Right lobe of liver (tissue), 6 donors: Measurements from ENCODE around the gene PTGER1. TPM values are rescaled to one million over a fixed set of nuclear protein-coding genes. Genes with fewer than 3 reads are reported as not detected.
A peak's percentile ranks its signal among the peaks of the same experiment; 100 is the strongest.

Experiments
- ATAC-seq, 4 donors: fragments of 200-7000 bp; cut with Tn5 transposase; one replicate each; pipeline ENCODE4 v1.9.1; 2020; ENCODE audit warnings: mild to moderate bottlenecking in 4 of 4, moderate library complexity in 4 of 4
- DNase-seq, 3 donors: peaks; one replicate each; pipeline ENCODE4 v3.0.0-alpha.2; 2020
- H3K27ac ChIP-seq, 3 donors: fragments of 200-600 bp; one replicate each; pipeline ENCODE4 v1.8.0; 2022
- H3K27me3 ChIP-seq, 2 donors: fragments of 200-600 bp; one replicate each; pipeline ENCODE4 v1.8.0; 2022
- H3K36me3 ChIP-seq, 4 donors: fragments of 200-600 bp; sonication (generic) in 1 of 4; one replicate each; pipeline versions ENCODE4 v1.5.1 to v1.8.0; 2017 to 2022; ENCODE audit warnings: control low read depth in 1 of 4
- H3K4me1 ChIP-seq, 4 donors: fragments of 200-600 bp; sonication (generic) in 1 of 4; one replicate each; pipeline versions ENCODE4 v1.5.1 to v1.8.0; 2017 to 2022; ENCODE audit warnings: control low read depth in 1 of 4
- H3K4me3 ChIP-seq, 3 donors: fragments of 200-600 bp; one replicate each; pipeline ENCODE4 v1.8.0; 2022
- H3K9me3 ChIP-seq, 4 donors: fragments of 200-600 bp; sonication (generic) in 1 of 4; one replicate each; pipeline versions ENCODE4 v1.5.1 to v1.8.0; 2017 to 2022; ENCODE audit warnings: control low read depth in 1 of 4
- CTCF ChIP-seq, 4 donors: fragments of 200-600 bp in 3 of 4; fragments of 450-650 bp in 1 of 4; IDR thresholded peaks; one replicate each; pipeline versions ENCODE4 v1.5.1 to v1.8.0; 2016 to 2022; ENCODE audit warnings: antibody characterized with exemption in 4 of 4, mild to moderate bottlenecking in 2 of 4
- POLR2A ChIP-seq: fragments of 450-650 bp; IDR thresholded peaks from one replicate; pipeline ENCODE4 v1.6.1; 2017; ENCODE audit warnings: antibody characterized with exemption, mild to moderate bottlenecking
- WGBS: methylation state at CpG from one replicate; pipeline ENCODE4 v1.1.6; 2018; ENCODE audit warnings: low coverage, low lambda C conversion rate; ENCODE audit not compliant: insufficient coverage; ENCODE audit errors: missing lambda C conversion rate; 5-methylcytosine and 5-hydroxymethylcytosine counted together
- intact Hi-C, 2 donors: fragments of 100-400 bp; cut with DNase I; formaldehyde crosslinking; loops; one replicate each; pipeline versions ENCODE4 v1.11.2 to v1.14.1; 2022
- total RNA-seq, 6 experiments: library from RNA; depleted of rRNA in 2 of 6; stranded (reverse); fragments of >200 nt in 2 of 6; fragmentation: NEBNext Ultra II Directional in 3 of 6; extraction: Animal tissue kit (Norgen Biotek cat#: 25700) in 3 of 6; gene quantifications; one replicate each; pipeline versions ENCODE4 v1.1.0 to v1.2.4, GENCODE V29; 2016 to 2023
- donor health status: DM: no; HTN: yes; CAD: no.
- donor health status: DM: no; HTN: no; CAD: no.
- donor health status: DM: no; HTN: no; CAD: no.
- donor health status: DM: no; HTN: yes; CAD: no.
- donor health status: DM: no; HTN: yes; CAD: no.

PTGER1 gene
- total RNA-seq, 6 experiments from 2014 or later = 0.16 to 0.32 (median 0.29) TPM; not detected in 2

DNA sequence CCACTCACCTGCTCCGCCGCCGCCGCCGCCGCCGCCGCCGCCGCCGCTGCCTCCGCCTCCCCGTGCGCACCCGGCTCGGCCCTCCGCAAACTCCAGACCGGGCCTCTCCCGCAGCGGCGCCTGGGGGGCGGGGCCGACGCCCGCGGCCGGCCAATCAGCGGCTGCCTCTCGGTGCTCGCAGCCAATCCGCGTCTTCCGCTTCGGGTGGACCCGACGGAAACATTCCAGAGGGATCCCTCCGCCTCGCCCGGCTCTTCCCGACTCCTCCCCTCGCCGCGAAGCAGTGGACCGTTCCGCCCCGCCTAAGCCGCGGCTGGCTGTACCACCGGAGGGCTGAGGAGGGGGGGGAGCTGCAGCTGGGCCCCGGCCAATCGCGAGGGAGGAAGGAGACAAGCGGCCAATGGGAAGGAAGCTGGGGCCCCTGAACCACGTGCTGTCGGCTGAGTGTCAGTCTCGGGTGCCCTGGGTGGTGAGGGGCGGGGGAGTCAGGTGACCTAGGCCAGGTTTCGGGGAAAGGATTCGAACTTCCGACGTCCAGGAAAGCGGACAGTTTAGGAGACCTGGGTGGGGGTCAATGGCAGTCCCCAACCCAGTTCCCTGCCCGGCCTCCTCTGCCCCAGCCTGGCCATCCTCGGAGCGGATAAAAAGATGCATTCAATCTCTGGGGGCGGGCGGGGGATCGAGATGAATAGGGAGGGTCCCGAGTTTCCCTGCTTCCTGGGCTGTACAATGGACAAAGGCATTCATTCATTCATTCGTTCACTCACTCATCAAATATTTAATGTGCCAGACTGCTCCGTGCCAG is 21.1 kb upstream of the PTGER1 start, which contains the start of gene GIPC1:
GIPC1 (minus strand) TSS at position 99 of the 805 bp plus-strand sequence. CDS start 13,151 bp downstream, outside the sequence.
- peaks cover 0 to 39% (median 14%) of the 10 kb centered on the region in 4 donors for H3K4me1 ChIP-seq
- WGBS = 14% methylated on average over 16 of the region's 71 CpGs
- H3K27ac ChIP-seq = peak within 1 kb of the TSS; percentile 38 to 81 (median 74)
- H3K9me3 ChIP-seq = no peaks in the 10 kb centered on the region
- TF ChIP-seq CTCF (IDR thresholded peaks at IDR 0.05) (no peak), POLR2A (peak; percentile 69)
- H3K36me3 ChIP-seq = no peaks in the 10 kb centered on the region
- intact Hi-C loops = no loop called here
- ATAC-seq (peak; percentile 93 to 96 (median 94)), DNase-seq (peak; percentile 96 to 97 (median 97))
- H3K4me3 ChIP-seq = peak within 1 kb of the TSS; percentile 75 to 90 (median 82)
- no peaks in the 10 kb centered on the region for H3K27me3 ChIP-seq

GRCh38 chr19:14495672-14496028 is 20.5 kb upstream of the PTGER1 start:
- intact Hi-C loops = no loop called here
- DNase-seq (peak in 1 of 3 donors; percentile 41), ATAC-seq (peak in 1 of 4 donors; percentile 1)
- Histone ChIP-seq H3K4me1 (peaks cover 0 to 39% (median 14%) of the 10 kb centered on the region in 4 donors), H3K27me3 (no peaks in the 10 kb centered on the region), H3K9me3 (no peaks in the 10 kb centered on the region), H3K27ac (peak overlapping the region in 2 of 3 donors; percentile 38 to 74), H3K4me3 (peak overlapping the region; percentile 75 to 90 (median 82)), H3K36me3 (no peaks in the 10 kb centered on the region)
- WGBS = no CpG with 5 or more reads among the region's 28 CpGs
- TF ChIP-seq POLR2A (no peak), CTCF (IDR thresholded peaks at IDR 0.05) (no peak)

- 4% methylated on average over 5 of the region's 14 CpGs for WGBS
- Histone ChIP-seq H3K27me3 (no peaks in the 10 kb centered on the region), H3K4me1 (peaks cover 0 to 39% (median 14%) of the 10 kb centered on the region in 4 donors), H3K36me3 (no peaks in the 10 kb centered on the region), H3K9me3 (no peaks in the 10 kb centered on the region), H3K27ac (peak overlapping the region in 2 of 3 donors; percentile 38 to 74), H3K4me3 (peak overlapping the region; percentile 75 to 90 (median 82))
- no peak for DNase-seq
- TF ChIP-seq CTCF (IDR thresholded peaks at IDR 0.05) (no peak), POLR2A (no peak)
- ATAC-seq = no peak
- intact Hi-C loops = no loop called here
Observed at GRCh38 chr19:14494910-14495671, 19.9 kb upstream of the PTGER1 start.

DNA sequence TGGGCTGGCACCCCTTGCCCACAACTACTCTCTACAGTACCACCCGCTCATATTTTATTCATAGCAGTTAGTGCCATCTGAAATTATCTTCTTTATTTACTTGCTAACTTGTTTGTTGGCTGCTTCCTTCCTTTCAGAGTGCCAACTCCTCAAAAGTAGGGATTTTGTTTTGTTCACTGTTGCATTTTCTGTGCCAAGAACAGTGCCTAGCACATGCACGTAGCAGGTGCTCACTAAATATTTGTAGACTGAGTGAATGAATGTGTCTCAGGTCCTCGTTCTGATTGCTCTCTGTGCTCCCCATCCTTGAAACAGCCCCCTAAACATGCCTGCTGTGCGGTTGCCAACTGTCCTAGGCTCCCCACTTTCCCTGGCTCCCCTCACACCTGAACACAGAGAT is 19.3 kb upstream of the PTGER1 start:
- Histone ChIP-seq H3K27ac (no peak overlapping the region), H3K4me3 (no peak overlapping the region), H3K36me3 (peaks cover 0 to 3% (median 0%) of the 10 kb centered on the region in 4 donors), H3K27me3 (no peaks in the 10 kb centered on the region), H3K4me1 (peaks cover 0 to 39% (median 14%) of the 10 kb centered on the region in 4 donors), H3K9me3 (no peaks in the 10 kb centered on the region)
- DNase-seq = no peak
- TF ChIP-seq CTCF (IDR thresholded peaks at IDR 0.05) (no peak), POLR2A (no peak)
- intact Hi-C loops = no loop called here
- 64% methylated on average over 4 of the region's 4 CpGs for WGBS
- no peak for ATAC-seq
